Airway epithelial cell (primary cell): Measurements from ENCODE around the gene GJC2. TPM values are rescaled to one million over a fixed set of nuclear protein-coding genes. Genes with fewer than 3 reads are reported as not detected.

Experiments used
- total RNA-seq: library from RNA; depleted of rRNA; stranded (reverse); fragments of >200 nt; gene quantifications from 2 replicates; pipeline ENCODE4 v1.2.3, GENCODE V29; 2015

Gene GJC2
- 0.99 and 2.3 TPM in 2 replicates for total RNA-seq

DNA sequence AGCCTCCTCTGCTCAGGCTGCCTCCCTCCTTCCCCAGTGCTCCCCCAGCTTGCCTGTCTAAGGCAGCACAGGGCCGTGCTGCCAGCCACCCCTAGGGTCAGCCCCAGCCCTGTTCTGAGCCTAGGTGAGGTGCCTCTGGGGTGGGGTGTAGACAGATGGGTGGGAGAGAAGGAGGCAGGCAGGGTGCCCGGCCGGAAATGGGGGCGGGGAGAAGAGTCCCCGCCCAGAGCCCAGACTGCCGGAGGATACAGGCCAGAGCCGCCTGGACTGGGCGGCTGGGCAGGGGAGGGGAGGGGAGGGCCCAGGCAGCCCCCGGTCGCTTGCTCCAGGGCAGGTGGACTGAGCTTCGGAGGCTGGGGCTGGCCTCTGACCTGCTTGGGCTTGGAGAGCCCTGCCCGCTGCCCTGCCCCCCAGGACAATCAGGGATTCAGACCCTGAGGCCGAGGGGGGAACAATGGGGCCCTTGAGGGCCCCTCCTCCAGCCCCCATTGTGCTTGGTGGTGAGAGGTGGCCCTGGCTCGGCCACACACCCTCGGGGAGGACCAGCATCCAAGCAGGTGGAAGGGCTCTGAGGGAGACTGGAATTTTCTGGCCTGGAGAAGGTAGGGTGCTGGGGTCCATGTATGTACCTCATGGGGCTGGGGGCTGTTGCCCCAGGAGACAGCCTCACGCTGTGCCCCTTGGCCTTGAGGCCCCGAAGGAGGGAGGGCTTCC, at the start of gene GJC2:
GJC2 (plus strand) TSS at position 525 of the 714 bp plus-strand sequence. CDS start 7,829 bp downstream, outside the sequence.

DNA sequence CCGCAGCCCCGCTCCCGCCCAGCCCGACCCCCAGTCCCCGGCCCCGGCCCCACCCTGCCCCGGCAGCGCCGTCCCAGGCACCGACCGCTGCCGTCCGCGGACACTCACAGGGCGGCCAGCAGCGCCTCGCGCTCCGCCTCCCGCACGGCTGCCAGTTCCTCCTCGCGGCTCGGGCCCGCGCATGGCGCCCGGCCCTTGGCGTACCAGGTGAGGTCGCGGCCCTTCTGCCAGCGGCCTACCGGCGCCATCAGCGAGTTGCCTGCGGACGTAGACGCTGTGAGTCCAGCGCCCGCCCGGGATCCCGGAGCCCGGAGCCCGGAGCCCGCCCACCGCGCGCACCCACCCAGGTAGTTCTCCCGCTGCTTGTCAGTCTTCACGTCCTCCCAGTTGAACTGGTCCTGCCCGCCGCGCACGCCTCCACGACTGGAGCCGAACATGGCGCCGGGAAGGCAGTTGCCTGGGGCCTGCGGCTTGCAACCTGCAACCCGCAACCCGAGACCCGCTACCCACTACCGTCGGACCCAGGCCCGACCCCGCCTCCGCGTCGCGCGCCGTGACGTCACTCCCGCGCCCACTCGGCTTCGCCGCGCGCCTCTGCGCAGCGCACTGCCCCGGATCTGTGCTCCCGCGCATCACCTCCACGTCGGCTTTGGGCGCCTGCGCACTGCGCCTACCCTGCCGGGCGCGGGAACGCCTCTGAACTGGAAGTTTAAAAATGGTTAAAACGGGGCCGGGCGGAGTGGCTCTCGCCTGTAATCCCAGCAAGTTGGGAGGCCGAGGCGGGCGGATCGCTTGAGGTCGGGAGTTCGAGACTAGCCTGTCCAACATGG, 46.7 kb upstream of the GJC2 start, which contains the start of gene C1orf35:
C1orf35 (minus strand) TSS at position 535 of the 830 bp plus-strand sequence; CDS start at position 437, 98 bp downstream.

DNA sequence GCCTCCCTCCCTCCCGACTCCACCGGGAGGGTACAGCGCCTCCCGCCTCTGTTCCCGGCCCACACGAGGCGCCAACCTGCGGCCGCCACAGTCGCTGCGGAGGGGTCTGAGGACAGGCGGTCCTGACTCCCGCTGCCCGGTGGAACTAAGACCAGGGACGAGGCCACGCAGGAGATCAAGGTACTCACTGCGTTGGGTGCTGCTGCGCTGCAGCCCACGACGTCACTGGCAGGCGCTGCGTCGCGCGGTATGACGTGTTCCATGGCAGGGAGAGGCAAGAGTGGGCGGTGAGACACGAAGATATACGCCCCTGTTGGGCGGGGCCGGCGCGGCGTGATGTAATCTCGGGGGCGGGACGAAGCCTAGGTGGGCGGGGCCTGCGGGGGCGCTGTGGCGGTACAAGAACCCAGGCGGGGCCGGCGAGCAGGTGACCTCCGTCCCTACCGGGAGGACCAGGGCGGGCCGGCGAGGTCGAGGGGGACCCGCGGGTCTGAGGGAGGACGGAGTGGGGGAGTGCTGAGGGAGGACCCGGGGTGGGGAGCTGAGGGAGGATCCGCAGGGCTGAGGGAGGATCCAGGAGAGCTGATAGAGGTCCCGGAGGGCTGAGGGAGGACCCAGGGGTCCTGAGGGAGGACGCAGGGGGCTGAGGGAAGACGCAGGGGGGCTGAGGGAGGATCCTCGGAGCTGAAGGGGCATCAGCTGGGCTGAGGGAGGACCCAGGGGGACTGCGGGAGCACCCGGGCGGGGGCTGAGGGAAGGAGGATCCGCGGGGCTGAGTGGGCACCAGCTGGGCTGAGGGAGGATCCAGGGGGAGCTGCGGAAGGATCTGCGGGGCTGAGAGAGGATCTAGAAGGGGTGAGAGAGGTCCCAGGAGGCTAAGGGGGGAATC, 40.4 kb upstream of the GJC2 start, which contains the start of gene MRPL55:
MRPL55 (minus strand) TSS at position 227 of the 889 bp plus-strand sequence. CDS start 1,039 bp downstream, outside the sequence.

DNA sequence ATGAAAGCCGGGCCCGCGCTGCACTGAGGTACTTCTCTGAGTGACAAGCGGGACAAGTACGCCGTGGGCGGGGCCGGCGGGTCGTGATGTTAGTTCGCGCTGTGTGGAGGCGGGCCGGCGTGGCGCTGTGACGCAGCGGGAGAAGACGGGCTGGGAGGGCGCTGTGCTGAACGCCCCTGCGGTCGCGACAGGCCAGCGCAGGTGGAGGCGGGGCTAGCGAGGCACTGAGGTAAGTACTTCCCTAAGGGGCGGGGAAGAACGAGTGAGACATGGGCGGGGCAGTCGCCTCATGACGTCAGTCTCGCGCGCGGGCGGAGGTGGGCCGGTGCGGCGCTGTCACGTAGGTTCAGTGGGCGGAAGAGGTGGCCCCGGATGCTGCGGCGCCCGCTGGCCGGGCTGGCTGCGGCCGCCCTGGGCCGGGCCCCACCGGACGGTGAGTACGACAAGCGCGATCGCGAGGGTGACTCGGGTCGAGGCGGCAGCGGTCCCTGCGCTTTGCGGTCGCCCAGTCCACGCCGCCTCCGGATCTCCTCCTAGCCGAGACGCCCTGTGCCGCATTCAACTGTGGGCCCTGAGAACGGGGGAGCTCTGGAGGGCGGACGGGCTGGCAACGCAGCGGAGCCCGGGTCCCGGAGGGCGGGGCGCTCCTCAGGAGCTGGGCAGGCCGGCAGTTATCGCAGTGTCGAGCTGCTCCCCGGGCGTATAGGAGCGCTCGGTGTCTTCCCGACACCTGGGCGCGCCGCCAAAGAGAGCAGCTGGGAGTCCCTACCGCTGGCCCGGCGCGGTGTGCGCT, 9.6 kb upstream of the GJC2 start, which contains the start of gene GUK1:
GUK1 (plus strand) TSS at position 349 of the 793 bp plus-strand sequence; CDS start at position 373, 24 bp downstream.

DNA sequence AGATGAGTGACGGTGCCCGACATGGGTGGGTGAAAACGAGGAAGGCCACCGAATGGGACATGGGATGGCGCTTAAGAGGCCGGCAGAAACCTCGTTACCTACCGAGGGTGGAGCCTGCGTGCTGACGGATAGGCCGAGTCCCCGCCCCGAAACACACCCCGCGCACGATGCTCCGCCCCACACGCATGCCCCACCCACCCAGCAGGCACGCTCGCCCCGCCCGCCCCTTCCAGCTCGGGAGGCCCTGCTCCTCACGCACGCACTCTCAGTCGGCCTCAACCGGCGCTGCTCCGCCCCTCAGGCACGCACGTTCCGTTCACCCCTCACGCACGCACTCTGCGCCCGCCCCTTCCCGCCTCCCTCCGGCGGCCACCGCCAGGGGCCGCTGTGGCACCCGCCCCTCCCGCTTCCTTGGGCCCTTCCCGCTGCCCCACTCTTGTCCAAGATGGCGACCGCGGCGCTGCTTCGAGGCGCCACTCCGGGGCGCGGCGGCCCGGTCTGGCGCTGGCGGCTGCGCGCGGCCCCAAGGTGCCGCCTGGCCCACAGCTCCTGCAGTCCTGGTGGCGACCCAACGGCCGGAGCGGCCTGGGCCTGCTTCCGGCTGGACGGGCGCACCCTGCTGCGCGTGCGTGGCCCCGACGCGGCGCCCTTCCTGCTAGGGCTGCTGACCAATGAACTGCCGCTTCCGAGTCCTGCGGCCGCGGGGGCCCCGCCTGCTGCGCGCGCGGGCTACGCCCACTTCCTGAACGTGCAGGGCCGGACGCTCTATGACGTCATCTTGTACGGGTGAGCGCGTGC, 15.8 kb downstream of the GJC2 start, which contains the start of gene IBA57:
IBA57 (plus strand) TSS at position 433 of the 798 bp plus-strand sequence; CDS start at position 446, 13 bp downstream.

DNA sequence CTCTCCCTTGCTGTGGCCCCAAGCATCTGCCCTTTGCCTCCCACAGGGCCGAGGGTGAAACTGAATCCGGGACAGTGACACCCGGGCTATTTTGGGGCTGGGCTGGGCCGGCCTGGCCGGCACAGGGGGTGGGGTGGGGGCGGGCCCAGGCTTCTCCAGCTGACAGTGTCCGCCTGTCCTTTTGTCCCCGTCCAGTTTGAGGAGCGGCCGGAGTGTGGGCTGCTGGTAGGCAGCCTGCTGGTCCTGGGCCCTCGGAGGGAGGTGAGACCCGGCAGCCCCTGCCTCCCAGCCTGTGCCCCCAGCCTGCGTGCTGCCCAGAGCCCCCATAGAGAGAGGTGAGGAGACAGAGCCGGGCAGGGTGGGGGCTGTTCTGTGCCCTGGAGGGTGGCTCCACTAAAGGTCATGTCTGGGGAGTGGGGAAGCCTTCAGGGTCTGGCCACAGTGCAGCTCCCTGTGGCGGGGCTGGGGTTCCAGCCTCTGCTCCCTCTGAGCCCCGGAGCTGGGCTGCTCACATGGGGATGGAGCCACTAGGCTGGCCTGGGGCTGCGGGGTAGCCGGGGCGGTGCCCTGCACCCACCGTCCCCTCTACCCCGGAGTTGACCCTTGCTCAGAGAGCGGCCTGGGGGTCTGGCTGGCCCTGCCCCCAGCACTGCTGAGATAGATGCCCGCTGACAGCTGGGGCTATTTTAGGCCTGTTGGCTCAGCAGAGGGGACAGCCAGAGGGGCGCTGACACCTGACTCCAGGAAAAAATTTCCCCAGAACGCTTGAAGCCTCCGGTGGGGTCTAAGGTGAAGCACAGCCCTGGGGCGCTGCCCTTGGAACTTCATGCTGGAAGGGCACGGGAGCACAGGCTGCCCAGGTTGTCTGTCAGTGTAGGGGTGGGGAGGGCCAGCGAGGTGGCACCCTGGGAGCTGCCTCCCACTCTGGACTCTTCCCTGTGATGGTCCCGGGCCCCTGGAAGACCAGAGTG, 58.4 kb downstream of the GJC2 start, which contains the start of gene OBSCN:
OBSCN (plus strand) TSS at position 194 of the 971 bp plus-strand sequence. CDS start 3,740 bp downstream, outside the sequence.

Other genes with a start within 250 kb of the GJC2 start
- 1.2 and 1.5 TPM in 2 replicates for gene WNT9A, start 202.0 kb upstream of the GJC2 start, total RNA-seq
- 0.14 and 0.28 TPM in 2 replicates for gene WNT3A, start 142.9 kb upstream of the GJC2 start, total RNA-seq
- gene ARF1, start 67.2 kb upstream of the GJC2 start, total RNA-seq: 302 and 424 TPM in 2 replicates
- 23.6 and 27.2 TPM in 2 replicates for gene C1orf35, start 46.6 kb upstream of the GJC2 start, total RNA-seq
- gene MRPL55, start 40.6 kb upstream of the GJC2 start, total RNA-seq: 119 and 123 TPM in 2 replicates
- 394 and 419 TPM in 2 replicates for gene GUK1, start 9.7 kb upstream of the GJC2 start, total RNA-seq
- gene IBA57, start 15.9 kb downstream of the GJC2 start, total RNA-seq: 1.8 and 3.2 TPM in 2 replicates
- gene OBSCN, start 58.1 kb downstream of the GJC2 start, total RNA-seq: 1.3 and 4.0 TPM in 2 replicates